ENCODE data around the gene HYPK. TPM values are rescaled to one million over a fixed set of nuclear protein-coding genes. Genes with fewer than 3 reads are reported as not detected.

The HYPK gene, protein sequence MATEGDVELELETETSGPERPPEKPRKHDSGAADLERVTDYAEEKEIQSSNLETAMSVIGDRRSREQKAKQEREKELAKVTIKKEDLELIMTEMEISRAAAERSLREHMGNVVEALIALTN
- total RNA-seq (2014; rRNA removed; shearing (Covaris generic)), result 6.3 and 8.6 TPM in 2 replicates

- Histone ChIP-seq H3K36me3 (replicated peaks; ENCODE audit: control insufficient read depth, insufficient read depth, low read length) (peaks cover 13% of the 10 kb centered on the region), H3K4me3 (ENCODE audit: insufficient read depth, low read depth, low read length) (peak within 1 kb of the TSS; percentile 72), H3K27me3 (ENCODE audit: control insufficient read depth, insufficient read depth, low read length) (no peaks in the 10 kb centered on the region)
- DNase-seq, result peak; percentile 92
Observed at GRCh38 chr15:43800286-43801141, at the start of gene HYPK. TSS of gene HYPK (plus strand) at chr15:43800599. CDS start at chr15:43800623, 24 bp downstream.

DNA sequence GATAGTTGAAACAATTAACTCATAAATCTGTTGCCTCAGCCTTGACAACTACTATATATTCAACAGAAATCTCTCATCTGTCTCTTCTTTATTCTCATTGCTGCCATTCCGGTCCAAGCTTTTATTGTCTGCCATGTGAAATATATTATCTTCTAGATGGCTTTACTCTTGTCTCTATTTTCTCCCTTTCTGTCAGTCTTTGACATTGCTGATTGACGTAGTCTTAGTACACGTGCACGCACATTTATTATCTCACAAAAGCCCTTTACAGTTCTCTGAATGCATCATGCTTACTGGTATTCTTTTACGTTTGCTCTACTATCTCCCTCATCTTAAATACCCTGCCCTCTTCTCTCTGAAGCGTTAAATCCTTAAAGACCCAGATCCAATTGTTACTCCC lies 48.5 kb upstream of the HYPK start:
- Histone ChIP-seq H3K36me3 (replicated peaks; ENCODE audit: control insufficient read depth, insufficient read depth, low read length) (peaks cover 5% of the 10 kb centered on the region), H3K27me3 (ENCODE audit: control insufficient read depth, insufficient read depth, low read length) (no peaks in the 10 kb centered on the region), H3K4me3 (ENCODE audit: insufficient read depth, low read depth, low read length) (no peak overlapping the region)
- no peak for DNase-seq

DNA sequence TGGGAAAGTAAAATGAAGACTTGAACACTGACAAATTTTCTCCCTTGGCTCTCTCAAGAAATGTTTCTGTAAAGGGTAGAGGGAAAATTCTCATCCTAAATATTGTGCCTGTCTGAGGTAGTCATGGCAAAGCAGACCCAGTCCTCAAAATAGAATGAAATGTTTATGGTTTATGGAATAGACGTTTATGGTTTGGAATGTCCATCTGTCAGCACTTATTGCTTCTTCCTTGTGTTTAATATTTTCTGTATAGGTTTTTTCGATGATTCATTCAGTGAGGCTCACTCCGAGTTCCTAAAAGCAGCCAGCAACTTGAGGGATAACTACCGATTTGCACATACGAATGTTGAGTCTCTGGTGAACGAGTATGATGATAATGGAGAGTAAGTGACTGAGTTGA lies 37.6 kb upstream of the HYPK start:
- no peaks in the 10 kb centered on the region for H3K27me3 ChIP-seq (ENCODE audit: control insufficient read depth, insufficient read depth, low read length)
- no peak overlapping the region for H3K4me3 ChIP-seq (ENCODE audit: insufficient read depth, low read depth, low read length)
- no peak for DNase-seq
- H3K36me3 ChIP-seq (replicated peaks; ENCODE audit: control insufficient read depth, insufficient read depth, low read length), result peaks cover 43% of the 10 kb centered on the region

DNA sequence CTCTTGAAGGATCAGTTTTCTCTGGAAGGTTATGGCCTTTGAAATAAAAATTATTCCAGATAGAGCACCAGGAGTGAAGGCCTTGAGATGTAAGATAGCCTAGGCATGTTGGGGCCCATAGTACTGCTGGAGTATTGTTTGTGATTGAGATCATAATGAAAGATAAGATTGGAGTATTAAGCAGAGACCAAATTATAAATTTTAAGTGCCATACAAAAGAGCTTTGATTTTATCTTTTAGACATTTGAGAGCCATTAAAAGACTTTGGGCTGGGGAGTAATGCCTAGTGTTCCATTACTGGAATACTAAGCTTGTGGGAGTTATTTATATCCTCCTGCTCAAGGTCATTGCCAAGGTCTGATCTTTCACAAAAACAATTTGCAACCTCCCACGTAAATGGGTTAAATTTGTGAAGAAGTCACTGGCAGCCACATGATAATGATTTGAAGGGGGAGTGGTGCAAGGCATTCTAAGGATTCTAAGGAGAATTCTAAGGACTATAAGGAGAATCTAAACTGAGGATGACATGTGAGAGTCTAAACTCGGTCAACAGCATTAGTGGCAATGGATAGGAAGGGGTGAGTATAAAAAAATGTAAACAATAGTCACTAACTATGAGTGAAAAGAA lies 36.5 kb upstream of the HYPK start:
- no peaks in the 10 kb centered on the region for H3K27me3 ChIP-seq (ENCODE audit: control insufficient read depth, insufficient read depth, low read length)
- peaks cover 42% of the 10 kb centered on the region for H3K36me3 ChIP-seq (replicated peaks; ENCODE audit: control insufficient read depth, insufficient read depth, low read length)
- no peak for DNase-seq
- H3K4me3 ChIP-seq (ENCODE audit: insufficient read depth, low read depth, low read length), result no peak overlapping the region

DNA sequence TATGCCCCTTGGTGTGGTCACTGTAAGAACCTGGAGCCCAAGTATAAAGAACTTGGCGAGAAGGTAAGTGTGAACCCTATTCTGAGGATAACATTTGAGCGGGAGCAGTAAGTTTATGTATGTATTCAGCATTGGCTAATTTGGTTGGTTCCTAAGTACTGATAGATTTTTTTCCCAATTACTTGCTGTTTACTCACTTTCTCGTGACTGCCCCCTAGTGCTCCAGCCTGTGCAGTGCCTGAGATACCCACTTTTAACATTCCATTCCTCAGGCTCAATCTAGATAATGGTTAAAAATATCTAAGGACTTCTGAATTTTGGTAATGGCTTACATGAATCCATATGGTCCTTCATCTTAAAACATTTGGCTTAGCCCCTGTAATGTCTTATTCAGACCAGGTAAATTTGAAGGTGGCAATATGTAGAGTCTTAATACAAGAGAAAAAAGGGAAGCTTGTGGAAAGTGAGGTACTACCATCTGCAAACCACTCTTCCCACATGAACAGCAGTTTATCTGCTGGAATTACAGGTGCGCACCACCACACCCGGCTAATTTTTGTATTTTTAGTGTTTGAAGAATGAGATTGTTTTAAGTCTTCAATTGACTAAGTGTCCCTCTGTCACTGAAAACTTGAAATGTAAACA lies 30.7 kb upstream of the HYPK start:
- peaks cover 44% of the 10 kb centered on the region for H3K36me3 ChIP-seq (replicated peaks; ENCODE audit: control insufficient read depth, insufficient read depth, low read length)
- DNase-seq, result peak; percentile 73
- no peak overlapping the region for H3K4me3 ChIP-seq (ENCODE audit: insufficient read depth, low read depth, low read length)
- no peaks in the 10 kb centered on the region for H3K27me3 ChIP-seq (ENCODE audit: control insufficient read depth, insufficient read depth, low read length)

GRCh38 chr15:43771816-43772215 lies 28.6 kb upstream of the HYPK start:
- H3K36me3 ChIP-seq (replicated peaks; ENCODE audit: control insufficient read depth, insufficient read depth, low read length), result peaks cover 30% of the 10 kb centered on the region
- no peaks in the 10 kb centered on the region; the same call in 1 of the 2 replicates for H3K27me3 ChIP-seq (ENCODE audit: control insufficient read depth, insufficient read depth, low read length)
- H3K4me3 ChIP-seq (ENCODE audit: insufficient read depth, low read depth, low read length), result no peak overlapping the region
- DNase-seq, result no peak

- H3K36me3 ChIP-seq (replicated peaks; ENCODE audit: control insufficient read depth, insufficient read depth, low read length), result peaks cover 30% of the 10 kb centered on the region
- no peak overlapping the region for H3K4me3 ChIP-seq (ENCODE audit: insufficient read depth, low read depth, low read length)
- no peak for DNase-seq
- H3K27me3 ChIP-seq (ENCODE audit: control insufficient read depth, insufficient read depth, low read length), result no peaks in the 10 kb centered on the region; the same call in 1 of the 2 replicates
Observed at GRCh38 chr15:43772624-43773023, 27.8 kb upstream of the HYPK start.

- Histone ChIP-seq H3K27me3 (ENCODE audit: control insufficient read depth, insufficient read depth, low read length) (no peaks in the 10 kb centered on the region; the same call in 1 of the 2 replicates), H3K4me3 (ENCODE audit: insufficient read depth, low read depth, low read length) (no peak overlapping the region), H3K36me3 (replicated peaks; ENCODE audit: control insufficient read depth, insufficient read depth, low read length) (peaks cover 28% of the 10 kb centered on the region)
- DNase-seq, result no peak
Observed at GRCh38 chr15:43774062-43774461, 26.3 kb upstream of the HYPK start.

- H3K4me3 ChIP-seq (ENCODE audit: insufficient read depth, low read depth, low read length), result peak overlapping the region; percentile 77
- no peaks in the 10 kb centered on the region; the same call in 1 of the 2 replicates for H3K27me3 ChIP-seq (ENCODE audit: control insufficient read depth, insufficient read depth, low read length)
- peak; percentile 65 for DNase-seq
- peaks cover 19% of the 10 kb centered on the region for H3K36me3 ChIP-seq (replicated peaks; ENCODE audit: control insufficient read depth, insufficient read depth, low read length)
Observed at GRCh38 chr15:43775411-43775965, 24.9 kb upstream of the HYPK start.

DNA sequence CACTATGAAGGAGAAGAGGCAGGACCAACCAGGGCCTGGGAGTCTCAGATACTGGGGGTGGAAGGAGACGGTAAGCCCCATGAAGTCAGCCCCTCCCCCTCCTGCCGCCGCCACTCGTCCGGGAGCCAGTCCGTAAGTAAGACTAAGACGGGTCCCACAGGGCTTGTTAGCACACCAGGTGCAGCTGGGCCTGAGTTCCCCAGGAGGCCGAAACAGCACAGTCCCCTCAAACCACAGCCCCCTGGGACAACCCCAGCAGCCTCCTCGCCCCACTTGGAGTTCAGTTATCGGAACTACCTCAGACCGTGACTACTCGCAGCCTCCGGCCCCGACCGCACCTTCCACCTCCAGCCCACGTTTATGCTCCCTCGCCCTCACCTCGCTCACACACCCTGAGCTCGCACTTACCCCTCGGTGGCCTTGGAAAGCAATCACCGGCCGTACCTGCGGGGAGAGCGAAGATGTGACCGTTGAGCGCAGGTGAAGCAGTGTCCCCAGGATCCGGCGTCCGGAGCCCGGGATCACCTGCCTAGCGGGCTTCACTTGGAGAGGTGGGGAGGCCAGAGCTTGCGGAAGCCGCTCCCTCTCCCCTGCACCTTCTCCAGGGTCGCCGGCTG lies 24.2 kb upstream of the HYPK start:
- Histone ChIP-seq H3K4me3 (ENCODE audit: insufficient read depth, low read depth, low read length) (peak overlapping the region; percentile 77), H3K36me3 (replicated peaks; ENCODE audit: control insufficient read depth, insufficient read depth, low read length) (peaks cover 13% of the 10 kb centered on the region), H3K27me3 (ENCODE audit: control insufficient read depth, insufficient read depth, low read length) (no peaks in the 10 kb centered on the region; the same call in 1 of the 2 replicates)
- DNase-seq, result peak; percentile 76

DNA sequence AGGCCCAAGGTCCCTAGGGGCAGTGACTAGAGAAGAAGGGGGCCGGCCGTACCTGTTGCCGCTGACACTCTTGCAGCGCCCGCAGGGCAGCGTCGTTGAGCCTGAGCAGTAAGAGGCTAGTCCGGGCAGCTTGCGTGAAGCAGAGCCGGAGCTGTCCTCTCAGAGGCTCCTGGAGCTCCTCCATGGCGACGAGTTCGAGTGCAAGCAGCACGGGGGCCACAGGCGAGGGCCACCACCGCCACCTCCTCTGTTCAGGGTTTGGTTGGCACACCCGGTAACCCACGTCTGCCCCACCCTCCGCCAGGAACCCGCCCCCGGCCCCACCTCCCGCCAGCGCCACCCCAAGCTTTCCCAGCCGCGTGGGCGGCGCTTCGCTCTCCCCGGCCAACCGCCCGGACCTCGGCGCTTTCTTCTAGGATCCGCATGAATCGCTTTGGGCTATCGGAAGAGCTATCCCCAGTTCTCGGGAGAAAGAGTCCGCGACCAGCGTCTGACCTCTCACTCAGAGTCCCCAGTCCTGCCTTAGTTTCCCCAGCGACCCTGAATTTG lies 23.6 kb upstream of the HYPK start, which contains the start of gene ELL3:
Gene ELL3, minus strand, starts transcription at position 249 of the 549 bp plus-strand sequence. Its CDS starts 65 bp downstream, at position 184.
- Histone ChIP-seq H3K4me3 (ENCODE audit: insufficient read depth, low read depth, low read length) (peak within 1 kb of the TSS; percentile 77), H3K36me3 (replicated peaks; ENCODE audit: control insufficient read depth, insufficient read depth, low read length) (peaks cover 7% of the 10 kb centered on the region), H3K27me3 (ENCODE audit: control insufficient read depth, insufficient read depth, low read length) (no peaks in the 10 kb centered on the region; the same call in 1 of the 2 replicates)
- DNase-seq, result peak; percentile 88

DNA sequence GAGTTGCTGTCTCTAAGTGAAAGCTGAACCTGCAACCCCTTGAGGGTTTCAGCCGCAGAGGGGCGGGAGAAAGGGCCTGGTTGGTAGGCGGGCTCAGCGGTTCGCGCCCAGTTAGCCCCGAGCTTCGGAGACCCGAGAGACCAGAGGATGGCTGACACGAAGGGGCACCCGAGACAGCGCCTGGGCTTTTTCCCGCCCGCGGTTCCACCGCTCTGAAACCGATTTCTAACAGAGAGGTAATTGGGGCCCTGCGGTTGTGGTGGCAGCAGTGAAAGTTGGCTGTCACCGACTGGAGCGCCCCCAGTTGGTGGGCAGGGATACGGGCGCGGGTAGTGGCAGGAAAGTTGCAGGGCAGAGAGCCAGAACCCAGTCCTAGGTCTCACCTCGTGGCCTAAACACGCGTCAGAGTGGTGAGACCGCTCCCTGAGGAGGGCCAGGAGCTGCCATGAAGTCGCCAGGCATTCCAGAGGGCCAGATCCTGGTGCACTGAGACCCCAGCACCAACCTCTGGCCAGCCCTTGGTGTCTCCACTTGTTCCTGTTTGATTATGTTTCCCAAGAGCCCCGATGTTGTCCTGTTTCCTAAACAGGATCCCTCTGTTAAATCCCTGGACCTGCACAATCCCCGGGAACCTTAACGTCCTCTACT lies 23.0 kb upstream of the HYPK start:
- peak overlapping the region; percentile 77 for H3K4me3 ChIP-seq (ENCODE audit: insufficient read depth, low read depth, low read length)
- H3K36me3 ChIP-seq (replicated peaks; ENCODE audit: control insufficient read depth, insufficient read depth, low read length), result peaks cover 3% of the 10 kb centered on the region
- no peaks in the 10 kb centered on the region; the same call in 1 of the 2 replicates for H3K27me3 ChIP-seq (ENCODE audit: control insufficient read depth, insufficient read depth, low read length)
- peak; percentile 83 for DNase-seq

DNA sequence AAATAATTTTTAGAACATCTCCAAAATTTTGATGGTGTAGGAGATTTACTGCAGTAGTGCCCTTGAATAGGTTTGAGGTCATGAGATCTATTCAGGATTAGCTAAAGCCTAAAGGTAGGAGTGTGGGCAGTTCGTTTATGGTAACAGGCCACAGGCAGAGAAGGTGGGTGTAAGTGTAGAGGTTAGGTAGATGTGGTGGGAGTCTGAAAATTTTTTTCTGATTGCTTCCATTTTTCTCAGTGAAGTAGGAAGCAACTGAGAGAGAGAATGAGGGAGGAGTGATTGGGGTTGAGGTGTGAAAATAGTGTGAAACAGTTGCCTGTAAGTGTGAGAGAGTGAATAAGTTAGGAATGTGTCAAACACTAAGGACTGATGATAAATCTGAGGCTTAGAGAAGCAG lies 21.4 kb upstream of the HYPK start:
- no peak overlapping the region for H3K4me3 ChIP-seq (ENCODE audit: insufficient read depth, low read depth, low read length)
- no peak for DNase-seq
- no peaks in the 10 kb centered on the region; the same call in 1 of the 2 replicates for H3K36me3 ChIP-seq (replicated peaks; ENCODE audit: control insufficient read depth, insufficient read depth, low read length)
- no peaks in the 10 kb centered on the region; the same call in 1 of the 2 replicates for H3K27me3 ChIP-seq (ENCODE audit: control insufficient read depth, insufficient read depth, low read length)

Measured in H7 (cell line).